Thyroid gland (tissue), 4 donors: ENCODE measurements around the gene RFX3. TPM values are rescaled to one million over a fixed set of nuclear protein-coding genes. Genes with fewer than 3 reads are reported as not detected.

Source experiments
- DNase-seq, 2 donors: peaks; one replicate each; pipeline ENCODE4 v3.0.0-alpha.2; 2019
- H3K27ac ChIP-seq, 3 donors: fragments of 200-600 bp; sonication (generic); 1 replicate in 2 of 3; 2 replicates in 1 of 3; pipeline ENCODE4 v1.5.1; 2016 to 2019; ENCODE audit warnings: mild to moderate bottlenecking in 1 of 3, moderate library complexity in 1 of 3
- H3K27me3 ChIP-seq: fragments of 200-600 bp; sonication (generic); one replicate; pipeline ENCODE4 v1.5.1; 2019
- H3K36me3 ChIP-seq, 2 donors: fragments of 200-600 bp; sonication (generic); one replicate each; pipeline ENCODE4 v1.5.1; 2016 to 2019
- H3K4me1 ChIP-seq, 2 donors: fragments of 200-600 bp; sonication (generic); one replicate each; pipeline ENCODE4 v1.5.1; 2017 to 2019
- H3K4me3 ChIP-seq, 3 donors: fragments of 200-600 bp; sonication (generic); replicated peaks in 1 of 3; 1 replicate in 2 of 3; 2 replicates in 1 of 3; pipeline ENCODE4 v1.5.1; 2016; ENCODE audit warnings: mild to moderate bottlenecking in 1 of 3
- H3K9me3 ChIP-seq: fragments of 200-600 bp; sonication (generic); one replicate; pipeline ENCODE4 v1.5.1; 2017
- CTCF ChIP-seq, 6 experiments: fragments of 200-600 bp in 3 of 6; fragments of 450-650 bp in 3 of 6; sonication (generic) in 3 of 6; IDR thresholded peaks; one replicate each; pipeline ENCODE4 v1.5.1; 2016 to 2019; ENCODE audit warnings: antibody characterized with exemption in 6 of 6, mild to moderate bottlenecking in 2 of 6, inconsistent platforms in 1 of 6, moderate library complexity in 1 of 6
- POLR2A ChIP-seq, 2 donors: fragments of 450-650 bp; IDR thresholded peaks; one replicate each; pipeline ENCODE4 v1.6.1; 2017; ENCODE audit warnings: antibody characterized with exemption in 2 of 2, mild to moderate bottlenecking in 2 of 2, moderate library complexity in 1 of 2
- WGBS, 2 donors: methylation state at CpG; one replicate each; pipeline ENCODE4 v1.1.5; 2017; 5-methylcytosine and 5-hydroxymethylcytosine counted together
- intact Hi-C: fragments of 100-400 bp; cut with DNase I; formaldehyde crosslinking; loops from one replicate; pipeline ENCODE4 v1.15.1; 2023
- total RNA-seq, 4 donors: library from RNA; depleted of rRNA; stranded (reverse); fragments of >200 nt; gene quantifications; one replicate each; pipeline ENCODE4 v1.2.3, GENCODE V29; 2016

RFX3 gene
- total RNA-seq, 4 donors from 2014 or later: 8.8 to 16.7 (median 12.3) TPM

- Histone ChIP-seq H3K27me3 (no peaks in the 10 kb centered on the region), H3K27ac (no peak overlapping the region), H3K9me3 (no peaks in the 10 kb centered on the region), H3K36me3 (no peaks in the 10 kb centered on the region), H3K4me3 (no peak overlapping the region), H3K4me1 (no peaks in the 10 kb centered on the region)
- no peak for DNase-seq
- intact Hi-C loops: no loop called here
- WGBS, 2 donors: 95 to 98% methylated on average over 1 of the region's 1 CpG
- TF ChIP-seq POLR2A (IDR thresholded peaks at IDR 0.05) (no peak), CTCF (IDR thresholded peaks at IDR 0.05) (no peak)
These were observed 3.8 kb downstream of the RFX3 start for GRCh38 chr9:3521966-3522365.

DNA sequence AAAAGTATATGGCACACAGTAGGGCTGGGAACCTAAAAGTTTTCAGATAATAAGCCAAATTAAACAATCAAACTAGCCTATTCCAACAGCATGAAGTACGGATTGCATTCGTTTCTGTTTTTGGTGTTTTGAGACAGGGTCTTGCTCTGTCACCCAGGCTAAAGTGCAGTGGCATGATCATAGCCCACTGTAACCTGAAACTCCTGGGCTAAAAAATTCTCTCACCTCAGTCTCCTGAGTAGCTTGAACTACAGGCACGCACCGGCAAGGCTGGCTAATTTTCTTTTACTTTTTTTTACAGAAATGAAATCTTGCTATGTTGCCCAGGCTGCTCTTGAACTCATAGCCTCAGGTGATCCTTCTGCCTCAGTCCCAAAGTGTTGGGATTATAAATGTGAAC lies 5.2 kb downstream of the RFX3 start:
- 77 to 78% methylated on average over 4 of the region's 4 CpGs for WGBS, 2 donors
- DNase-seq: no peak
- intact Hi-C loops: no loop called here
- Histone ChIP-seq H3K4me1 (no peaks in the 10 kb centered on the region), H3K4me3 (no peak overlapping the region), H3K27ac (no peak overlapping the region), H3K36me3 (no peaks in the 10 kb centered on the region), H3K27me3 (no peaks in the 10 kb centered on the region), H3K9me3 (no peaks in the 10 kb centered on the region)
- no peak for TF ChIP-seq CTCF (IDR thresholded peaks at IDR 0.05)
- TF ChIP-seq POLR2A (IDR thresholded peaks at IDR 0.05): no peak

- 92 to 97% methylated on average over 3 of the region's 3 CpGs for WGBS, 2 donors
- Histone ChIP-seq H3K4me3 (no peak overlapping the region), H3K27ac (no peak overlapping the region), H3K27me3 (no peaks in the 10 kb centered on the region), H3K36me3 (no peaks in the 10 kb centered on the region), H3K9me3 (no peaks in the 10 kb centered on the region), H3K4me1 (no peaks in the 10 kb centered on the region)
- intact Hi-C loops: no loop called here
- no peak for DNase-seq
- no peak for TF ChIP-seq CTCF (IDR thresholded peaks at IDR 0.05)
- TF ChIP-seq POLR2A (IDR thresholded peaks at IDR 0.05): no peak
These were observed 8.3 kb downstream of the RFX3 start for GRCh38 chr9:3517377-3518048.

DNA sequence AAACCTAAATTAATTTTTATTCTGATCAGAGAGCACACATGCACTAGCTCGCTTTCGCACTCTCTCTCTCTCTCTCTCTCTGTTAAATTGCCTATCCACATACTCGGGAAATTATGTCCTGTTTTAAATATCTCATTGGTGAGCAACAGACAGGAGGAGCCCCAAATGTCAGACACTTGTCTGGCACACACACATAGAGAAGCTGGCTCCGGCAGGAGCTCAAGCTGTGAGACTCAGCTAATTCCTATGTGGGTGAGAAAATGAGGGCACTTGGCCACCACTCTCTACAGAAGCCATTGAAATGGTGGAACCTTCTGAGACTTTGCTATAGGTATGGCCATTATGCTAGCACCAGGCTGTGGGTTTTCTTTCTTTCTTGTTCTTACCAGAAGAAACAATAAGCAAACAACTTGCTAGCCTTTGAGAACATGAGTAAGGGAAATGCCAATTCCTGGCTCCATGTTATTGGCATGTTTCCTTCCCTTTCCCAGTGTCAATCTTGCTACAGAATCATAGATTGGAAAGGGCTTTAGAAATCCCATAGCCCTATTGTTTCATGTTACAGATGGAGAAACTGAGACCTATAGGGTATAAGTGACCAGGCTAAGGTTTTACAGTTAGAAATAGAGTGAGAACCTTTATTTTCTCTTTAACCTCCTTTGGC lies 9.0 kb downstream of the RFX3 start:
- 95 to 96% methylated on average over 4 of the region's 4 CpGs for WGBS, 2 donors
- intact Hi-C loops: no loop called here
- H3K36me3 ChIP-seq: no peaks in the 10 kb centered on the region
- DNase-seq: no peak
- H3K9me3 ChIP-seq: no peaks in the 10 kb centered on the region
- no peak overlapping the region for H3K4me3 ChIP-seq
- no peak for TF ChIP-seq CTCF (IDR thresholded peaks at IDR 0.05)
- no peak for TF ChIP-seq POLR2A (IDR thresholded peaks at IDR 0.05)
- H3K27me3 ChIP-seq: no peaks in the 10 kb centered on the region
- no peak overlapping the region for H3K27ac ChIP-seq
- no peaks in the 10 kb centered on the region for H3K4me1 ChIP-seq

DNA sequence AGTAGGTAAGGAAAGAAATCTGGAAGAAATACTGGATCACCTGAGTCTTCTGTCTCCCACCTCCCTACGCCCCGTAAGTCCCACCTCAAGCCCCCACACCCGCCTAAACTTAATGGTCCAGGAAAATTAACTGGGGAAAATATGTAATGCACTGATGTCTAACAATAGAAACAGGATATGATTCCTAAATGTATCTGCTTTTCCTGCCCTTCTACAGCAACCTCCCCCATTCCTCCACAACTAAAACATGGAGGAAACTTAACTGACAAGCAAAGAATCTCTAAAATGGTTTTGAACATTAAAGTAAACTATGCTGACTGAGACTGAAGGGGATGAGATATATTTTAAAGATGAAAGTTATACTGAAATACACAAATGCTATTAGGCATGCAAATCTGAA lies 10.4 kb downstream of the RFX3 start:
- H3K4me1 ChIP-seq: no peaks in the 10 kb centered on the region
- H3K9me3 ChIP-seq: no peaks in the 10 kb centered on the region
- intact Hi-C loops: no loop called here
- no peaks in the 10 kb centered on the region for H3K36me3 ChIP-seq
- DNase-seq: no peak
- H3K27ac ChIP-seq: no peak overlapping the region
- 90 to 91% methylated on average over 3 of the region's 3 CpGs for WGBS, 2 donors
- TF ChIP-seq POLR2A (IDR thresholded peaks at IDR 0.05) (no peak), CTCF (IDR thresholded peaks at IDR 0.05) (no peak)
- no peaks in the 10 kb centered on the region for H3K27me3 ChIP-seq
- H3K4me3 ChIP-seq: no peak overlapping the region
